ENCODE results near the gene GPR108. TPM values are rescaled to one million over a fixed set of nuclear protein-coding genes. Genes with fewer than 3 reads are reported as not detected.
"Not testable (repeated sequence)": the region's sequence is repeated elsewhere in the genome, so short reads cannot be mapped to it uniquely, and the experiment has no call there.

Gene GPR108
- total RNA-seq, 1 donor = 34.1 TPM

DNA sequence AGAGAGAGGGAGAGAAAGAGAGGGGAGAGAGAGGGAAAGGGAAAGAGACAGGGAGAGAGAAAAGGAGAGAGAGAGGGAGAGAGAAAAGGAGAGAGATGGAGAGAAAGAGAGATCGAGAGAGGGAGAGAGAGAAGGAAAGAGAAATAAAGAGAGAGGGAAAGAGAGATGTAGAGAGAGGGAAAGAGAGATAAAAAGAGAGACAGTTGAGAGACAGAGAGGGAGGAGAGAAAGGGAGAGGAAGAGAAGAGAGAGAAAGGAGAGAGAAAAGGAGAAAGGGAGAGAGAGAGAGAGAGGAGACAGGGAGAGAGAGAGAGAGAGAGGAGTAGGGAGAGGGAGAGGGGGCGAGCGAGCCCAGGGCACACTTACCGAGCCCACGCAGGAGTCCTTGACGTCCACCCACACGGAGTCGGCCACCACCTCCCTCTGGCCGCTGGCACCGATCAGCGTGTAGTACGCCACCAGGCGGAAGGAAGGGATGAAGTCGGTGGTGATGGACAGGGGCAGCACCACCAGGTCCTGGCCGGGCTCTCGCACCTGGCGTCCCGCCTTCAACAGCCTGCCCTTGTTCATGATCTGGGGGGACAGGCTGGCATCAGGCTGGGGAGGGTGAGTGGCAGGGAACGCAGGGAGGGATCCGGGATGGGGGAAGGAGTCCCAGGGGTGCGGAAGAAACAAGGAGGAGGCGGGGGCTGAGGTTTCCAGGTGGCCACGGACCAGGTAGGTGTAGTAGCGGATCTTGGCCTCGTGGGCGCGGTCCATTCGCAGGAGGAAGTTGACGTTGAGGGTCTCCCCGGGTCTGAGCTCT is 26.9 kb downstream of the GPR108 start:
- no peak for TF ChIP-seq CTCF (IDR thresholded peaks at IDR 0.05; ENCODE audit: insufficient read depth, low read depth, low read length)
- H3K4me3 ChIP-seq (ENCODE audit: low read depth, low read length) = no peak overlapping the region
- no peak for DNase-seq (ENCODE audit: low read depth)

GRCh38 chr19:6709549-6709948 is 27.8 kb downstream of the GPR108 start:
- H3K4me3 ChIP-seq (ENCODE audit: low read depth, low read length) = no peak overlapping the region
- no peak for DNase-seq (ENCODE audit: low read depth)
- TF ChIP-seq CTCF (IDR thresholded peaks at IDR 0.05; ENCODE audit: insufficient read depth, low read depth, low read length) = no peak

DNA sequence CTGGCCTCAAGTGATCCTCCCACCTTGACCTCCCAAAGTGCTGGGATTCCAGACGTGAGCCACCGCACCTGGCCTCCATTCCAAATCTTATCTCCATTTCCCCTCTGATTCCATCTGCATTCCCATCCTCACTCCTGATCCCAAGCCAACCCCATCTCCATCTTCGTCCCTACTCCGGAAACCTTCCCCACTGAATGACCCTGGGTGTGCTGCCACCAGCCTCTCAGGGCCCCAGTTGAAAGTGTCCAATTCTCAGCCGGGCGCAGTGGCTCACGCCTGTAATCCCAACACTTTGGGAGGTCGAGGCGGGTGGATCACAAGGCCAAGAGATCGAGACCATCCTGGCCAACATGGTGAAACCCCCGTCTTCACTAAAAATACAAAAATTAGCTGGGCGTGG is 28.5 kb downstream of the GPR108 start:
- DNase-seq (ENCODE audit: low read depth) = not testable (repeated sequence)

DNA sequence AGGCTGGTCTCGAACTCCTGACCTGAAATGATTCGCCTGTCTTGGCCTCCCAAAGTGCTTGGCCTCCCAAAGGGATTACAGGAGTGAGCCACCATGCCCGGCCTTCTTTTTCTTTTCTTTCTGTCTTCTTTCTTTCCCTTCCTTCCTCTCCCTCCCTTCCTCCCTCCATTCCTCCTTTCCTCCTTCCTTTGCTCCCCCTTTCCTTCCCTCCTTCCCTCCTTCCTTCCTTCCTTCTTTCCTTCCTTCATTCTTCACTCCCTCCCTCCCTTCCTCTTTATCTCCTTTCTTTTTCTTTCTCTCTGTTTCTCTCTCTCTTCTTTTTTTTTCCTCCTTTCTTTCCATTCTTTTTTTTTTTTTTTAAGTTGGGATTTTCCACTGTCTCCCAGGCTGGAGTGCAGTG is 29.0 kb downstream of the GPR108 start:
- no peak overlapping the region for H3K4me3 ChIP-seq (ENCODE audit: low read depth, low read length)
- DNase-seq (ENCODE audit: low read depth) = no peak
- no peak for TF ChIP-seq CTCF (IDR thresholded peaks at IDR 0.05; ENCODE audit: insufficient read depth, low read depth, low read length)

More for the DNA sequence above, 28.5 kb downstream of the GPR108 start:
- not testable (repeated sequence) for H3K4me3 ChIP-seq (ENCODE audit: low read depth, low read length)

DNA sequence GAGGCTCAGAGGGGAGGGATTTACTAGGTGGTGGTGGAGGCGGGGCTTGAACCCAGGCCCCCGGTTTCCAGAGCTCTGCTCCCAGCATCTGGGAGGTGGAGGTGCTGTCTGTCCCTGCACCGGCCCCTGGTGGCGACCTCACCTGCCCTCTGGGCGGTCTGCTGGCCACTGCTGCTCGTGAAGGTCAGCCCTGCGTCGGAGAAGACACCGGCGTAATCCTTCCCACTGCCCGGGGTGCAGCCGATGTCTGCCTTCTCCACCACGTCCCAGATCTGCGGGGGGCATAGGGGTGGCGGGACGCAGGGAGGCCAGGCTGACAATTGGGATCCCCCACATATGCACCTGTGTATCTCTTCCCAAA is 29.7 kb downstream of the GPR108 start:
- no peak for TF ChIP-seq CTCF (IDR thresholded peaks at IDR 0.05; ENCODE audit: insufficient read depth, low read depth, low read length)
- H3K4me3 ChIP-seq (ENCODE audit: low read depth, low read length) = no peak overlapping the region
- no peak for DNase-seq (ENCODE audit: low read depth)

DNA sequence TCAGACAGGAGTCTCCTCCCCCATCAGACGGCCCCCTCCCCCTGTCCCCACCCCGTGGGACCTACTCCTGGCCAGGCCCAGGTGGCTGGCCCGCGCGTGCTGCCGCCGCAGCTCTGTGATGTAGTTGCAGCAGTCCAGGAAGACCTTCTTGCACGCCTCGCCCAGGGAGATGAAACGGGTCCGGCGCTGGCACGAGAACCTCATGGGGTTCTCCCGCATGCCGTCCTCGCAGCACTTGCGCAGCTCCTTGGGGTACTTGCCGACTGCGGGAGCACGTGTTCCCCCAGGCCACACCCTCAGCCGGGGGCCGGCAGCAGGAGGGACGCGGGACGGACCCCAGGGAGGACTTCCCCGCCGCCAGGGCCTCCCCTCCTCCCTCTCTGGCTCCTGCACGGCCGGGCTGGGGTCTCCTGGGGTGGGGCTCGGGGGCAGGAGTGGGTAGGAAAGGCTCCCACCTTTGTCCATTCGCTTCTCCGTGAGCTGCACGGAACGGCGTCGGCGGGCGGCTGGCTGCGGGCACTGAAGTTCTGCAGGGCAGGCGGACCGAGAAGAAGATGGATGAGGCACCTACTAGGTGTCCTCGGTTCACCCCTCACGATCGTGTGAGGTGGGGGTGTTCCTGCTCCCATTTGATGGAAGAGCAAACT is 30.2 kb downstream of the GPR108 start:
- TF ChIP-seq CTCF (IDR thresholded peaks at IDR 0.05; ENCODE audit: insufficient read depth, low read depth, low read length) = no peak
- no peak for DNase-seq (ENCODE audit: low read depth)
- no peak overlapping the region for H3K4me3 ChIP-seq (ENCODE audit: low read depth, low read length)

DNA sequence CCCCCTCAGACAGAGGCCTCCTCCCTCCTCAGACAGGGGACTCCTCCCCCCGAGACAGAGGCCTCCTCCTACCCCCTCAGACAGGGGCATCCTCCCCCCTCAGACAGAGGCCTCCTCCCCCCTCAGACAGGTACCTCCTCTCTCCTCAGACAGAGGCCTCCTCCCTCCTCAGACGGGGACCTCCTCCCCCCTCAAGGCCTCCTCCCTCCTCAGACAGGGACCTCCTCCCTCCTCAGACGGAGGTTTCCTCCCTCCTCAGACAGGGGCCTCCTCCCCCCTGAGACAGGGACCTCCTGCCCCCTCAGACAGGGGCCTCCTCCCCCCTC is 30.8 kb downstream of the GPR108 start:
- DNase-seq (ENCODE audit: low read depth) = no peak
- TF ChIP-seq CTCF (IDR thresholded peaks at IDR 0.05; ENCODE audit: insufficient read depth, low read depth, low read length) = no peak
- no peak overlapping the region for H3K4me3 ChIP-seq (ENCODE audit: low read depth, low read length)

Measured in fibroblast of villous mesenchyme (primary cell).